ENCODE measurements around the gene TCHP. TPM values are rescaled to one million over a fixed set of nuclear protein-coding genes. Genes with fewer than 3 reads are reported as not detected.
A peak's percentile ranks its signal among the peaks of the same experiment; 100 is the strongest.

Gene TCHP
- total RNA-seq, 1 experiment from 2014 or later = 13.3 TPM

- no peak overlapping the region for H3K23ac ChIP-seq (ENCODE audit: insufficient read length, low read depth, low read length)
- H4K91ac ChIP-seq (ENCODE audit: insufficient read length, low read depth, low read length) = no peak overlapping the region
- no peak overlapping the region for H2BK20ac ChIP-seq (ENCODE audit: low read depth, low read length, poor library complexity, severe bottlenecking)
- no peak overlapping the region for H3K4me2 ChIP-seq (ENCODE audit: insufficient read depth, insufficient read length, low read length)
- H4K8ac ChIP-seq (replicated peaks; ENCODE audit: insufficient read length, low read depth, low read length) = no peak overlapping the region
- H3K4me1 Mint-ChIP-seq = peaks cover 19 to 20% of the 10 kb centered on the region in 2 experiments
- H3K23me2 ChIP-seq (ENCODE audit: insufficient read length, low read depth, low read length, poor library complexity, severe bottlenecking) = peaks cover 13% of the 10 kb centered on the region
- H3K4me3 Mint-ChIP-seq = peak overlapping the region in 1 of 2 experiments; percentile 44; a peak in 1 of 5 replicates
- no peak overlapping the region for H4K5ac ChIP-seq (ENCODE audit: insufficient read length, low read depth, low read length)
- no peak overlapping the region for H3K14ac ChIP-seq (ENCODE audit: insufficient read depth, low read length)
- no peak overlapping the region for H3K56ac ChIP-seq (ENCODE audit: insufficient read length, low read depth, low read length)
- H2BK120ac ChIP-seq (ENCODE audit: low read depth, low read length, poor library complexity, severe bottlenecking) = no peak overlapping the region
- no CpG with 5 or more reads among the region's 15 CpGs for WGBS (ENCODE audit: extremely low coverage, insufficient read length, low lambda C conversion rate)
- H2BK5ac ChIP-seq (ENCODE audit: insufficient read length, low read length) = no peak overlapping the region
- DNase-seq = no peak
- TF ChIP-seq, protein P1, sequence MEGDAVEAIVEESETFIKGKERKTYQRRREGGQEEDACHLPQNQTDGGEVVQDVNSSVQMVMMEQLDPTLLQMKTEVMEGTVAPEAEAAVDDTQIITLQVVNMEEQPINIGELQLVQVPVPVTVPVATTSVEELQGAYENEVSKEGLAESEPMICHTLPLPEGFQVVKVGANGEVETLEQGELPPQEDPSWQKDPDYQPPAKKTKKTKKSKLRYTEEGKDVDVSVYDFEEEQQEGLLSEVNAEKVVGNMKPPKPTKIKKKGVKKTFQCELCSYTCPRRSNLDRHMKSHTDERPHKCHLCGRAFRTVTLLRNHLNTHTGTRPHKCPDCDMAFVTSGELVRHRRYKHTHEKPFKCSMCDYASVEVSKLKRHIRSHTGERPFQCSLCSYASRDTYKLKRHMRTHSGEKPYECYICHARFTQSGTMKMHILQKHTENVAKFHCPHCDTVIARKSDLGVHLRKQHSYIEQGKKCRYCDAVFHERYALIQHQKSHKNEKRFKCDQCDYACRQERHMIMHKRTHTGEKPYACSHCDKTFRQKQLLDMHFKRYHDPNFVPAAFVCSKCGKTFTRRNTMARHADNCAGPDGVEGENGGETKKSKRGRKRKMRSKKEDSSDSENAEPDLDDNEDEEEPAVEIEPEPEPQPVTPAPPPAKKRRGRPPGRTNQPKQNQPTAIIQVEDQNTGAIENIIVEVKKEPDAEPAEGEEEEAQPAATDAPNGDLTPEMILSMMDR (conservative IDR thresholded peaks at IDR 0.05) = no peak
- H3K27me3 ChIP-seq (ENCODE audit: insufficient read depth, low read length) = peaks cover 52% of the 10 kb centered on the region
- no peak overlapping the region for H3K27ac ChIP-seq (ENCODE audit: insufficient read length, low read depth, low read length)
- no peaks in the 10 kb centered on the region for H3K9me3 ChIP-seq (ENCODE audit: control insufficient read depth, low read depth, low read length)
- no peak overlapping the region for H2BK12ac ChIP-seq (ENCODE audit: insufficient read length, low read depth, low read length)
- H4K20me1 ChIP-seq (ENCODE audit: control insufficient read depth, insufficient read depth, insufficient read length) = no peaks in the 10 kb centered on the region
- no peaks in the 10 kb centered on the region for H3K4me1 ChIP-seq (ENCODE audit: insufficient read depth, low read length)
- H3K36me3 Mint-ChIP-seq (ENCODE audit: insufficient read depth in 1 of 3, low read depth in 3 of 3) = peaks cover 19 to 44% (median 39%) of the 10 kb centered on the region in 3 experiments; a peak in 6 of 7 replicates
- H3K9me3 Mint-ChIP-seq = no peaks in the 10 kb centered on the region
- peaks cover 90% of the 10 kb centered on the region for H3K27me3 Mint-ChIP-seq (ENCODE audit: low read depth)
- no peak overlapping the region for H2AFZ ChIP-seq (ENCODE audit: low read length)
- H3K79me2 ChIP-seq (ENCODE audit: insufficient read depth, low read length) = no peaks in the 10 kb centered on the region
- H3K79me1 ChIP-seq (ENCODE audit: insufficient read depth, low read depth, low read length, poor library complexity, severe bottlenecking) = no peaks in the 10 kb centered on the region
- H2AK5ac ChIP-seq (ENCODE audit: insufficient read length, low read length) = no peak overlapping the region
- H3T11ph ChIP-seq (ENCODE audit: low read length) = no peak overlapping the region
- H3K27ac Mint-ChIP-seq = no peak overlapping the region; a peak in 1 of 7 replicates
- no peak overlapping the region for H2BK15ac ChIP-seq (ENCODE audit: low read depth, low read length)
- no peak overlapping the region for H3K9ac ChIP-seq (ENCODE audit: extremely low read depth, insufficient read length, low read length)
- H3K4ac ChIP-seq (ENCODE audit: low read depth, low read length) = no peak overlapping the region
- H3K18ac ChIP-seq (ENCODE audit: insufficient read length, low read depth, low read length) = no peak overlapping the region
These were observed 2.9 kb downstream of the TCHP start for GRCh38 chr12:109902891-109903418.

Measured in H9 (cell line).